VCaP (cell line): Measurements from ENCODE around the gene ADORA1.

Source experiments
- H3K27ac ChIP-seq: fragments of 450-650 bp; 2 replicates; pipeline ENCODE4 v1.5.1; 2017
- TF ChIP-seq, protein P1 (sequence below): fragments of 450-650 bp; conservative IDR thresholded peaks from 2 replicates; pipeline ENCODE4 v1.5.1; 2017; ENCODE audit warnings: mild to moderate bottlenecking, moderate library complexity

Gene ADORA1

DNA sequence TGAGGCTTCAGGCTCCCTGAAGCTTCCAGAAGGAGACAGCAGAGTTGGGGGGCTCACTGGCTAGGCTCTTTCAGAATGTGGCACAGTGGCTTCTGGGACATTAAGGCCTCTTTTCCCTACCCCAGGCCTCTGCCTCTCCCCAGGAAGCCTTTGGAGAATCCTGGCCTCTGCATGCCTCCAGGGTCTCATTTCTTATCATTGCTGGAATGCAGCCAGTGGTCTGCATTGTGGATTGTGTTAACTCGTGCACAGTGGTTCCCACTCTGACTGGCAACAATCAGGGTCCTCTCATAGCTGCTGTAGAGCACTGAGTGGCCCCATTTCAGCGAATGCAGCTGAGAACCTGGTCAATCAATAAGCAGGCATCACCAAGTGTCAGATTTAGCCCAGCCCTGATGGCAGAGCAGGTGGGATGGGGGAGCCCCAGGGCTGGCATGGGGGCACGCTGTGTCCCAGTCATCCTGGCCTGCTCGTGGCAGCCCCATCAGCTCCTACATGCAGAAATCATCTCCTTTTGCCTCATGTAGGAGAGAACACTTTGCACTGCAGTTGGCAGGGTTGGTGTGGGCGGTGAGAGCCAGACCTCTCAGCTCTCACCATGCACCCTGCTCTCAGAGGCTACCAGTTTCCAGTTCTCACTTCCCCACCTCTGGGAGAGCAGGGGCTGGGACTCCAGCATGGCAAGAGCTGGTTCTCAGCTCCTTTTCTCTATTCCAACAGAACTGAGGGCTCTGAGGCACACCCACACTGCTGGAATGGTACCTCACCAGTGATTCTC, 13.4 kb downstream of the ADORA1 start:
- TF ChIP-seq, protein P1, sequence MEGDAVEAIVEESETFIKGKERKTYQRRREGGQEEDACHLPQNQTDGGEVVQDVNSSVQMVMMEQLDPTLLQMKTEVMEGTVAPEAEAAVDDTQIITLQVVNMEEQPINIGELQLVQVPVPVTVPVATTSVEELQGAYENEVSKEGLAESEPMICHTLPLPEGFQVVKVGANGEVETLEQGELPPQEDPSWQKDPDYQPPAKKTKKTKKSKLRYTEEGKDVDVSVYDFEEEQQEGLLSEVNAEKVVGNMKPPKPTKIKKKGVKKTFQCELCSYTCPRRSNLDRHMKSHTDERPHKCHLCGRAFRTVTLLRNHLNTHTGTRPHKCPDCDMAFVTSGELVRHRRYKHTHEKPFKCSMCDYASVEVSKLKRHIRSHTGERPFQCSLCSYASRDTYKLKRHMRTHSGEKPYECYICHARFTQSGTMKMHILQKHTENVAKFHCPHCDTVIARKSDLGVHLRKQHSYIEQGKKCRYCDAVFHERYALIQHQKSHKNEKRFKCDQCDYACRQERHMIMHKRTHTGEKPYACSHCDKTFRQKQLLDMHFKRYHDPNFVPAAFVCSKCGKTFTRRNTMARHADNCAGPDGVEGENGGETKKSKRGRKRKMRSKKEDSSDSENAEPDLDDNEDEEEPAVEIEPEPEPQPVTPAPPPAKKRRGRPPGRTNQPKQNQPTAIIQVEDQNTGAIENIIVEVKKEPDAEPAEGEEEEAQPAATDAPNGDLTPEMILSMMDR = no peak
- H3K27ac ChIP-seq = no peak overlapping the region

DNA sequence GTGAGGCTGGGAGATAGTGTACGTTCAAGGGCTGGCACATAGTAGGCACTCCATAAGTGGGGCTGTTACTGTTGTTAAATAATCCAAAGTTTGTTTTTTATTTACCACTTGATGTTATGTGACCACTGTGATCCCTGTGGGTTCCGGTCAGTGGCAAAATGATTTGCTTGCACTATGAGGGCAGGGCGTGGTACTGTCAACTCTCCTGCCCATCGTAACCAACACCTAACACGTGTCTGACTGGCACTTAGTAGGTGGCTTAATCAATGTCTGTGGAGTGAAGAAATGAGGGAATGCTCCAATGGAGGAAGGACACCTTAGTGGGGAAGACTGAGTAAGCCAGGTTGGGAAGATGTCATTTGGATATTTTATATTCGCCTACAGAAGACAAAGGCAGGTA, 14.6 kb downstream of the ADORA1 start:
- H3K27ac ChIP-seq = no peak overlapping the region
- TF ChIP-seq, protein P1 = no peak

DNA sequence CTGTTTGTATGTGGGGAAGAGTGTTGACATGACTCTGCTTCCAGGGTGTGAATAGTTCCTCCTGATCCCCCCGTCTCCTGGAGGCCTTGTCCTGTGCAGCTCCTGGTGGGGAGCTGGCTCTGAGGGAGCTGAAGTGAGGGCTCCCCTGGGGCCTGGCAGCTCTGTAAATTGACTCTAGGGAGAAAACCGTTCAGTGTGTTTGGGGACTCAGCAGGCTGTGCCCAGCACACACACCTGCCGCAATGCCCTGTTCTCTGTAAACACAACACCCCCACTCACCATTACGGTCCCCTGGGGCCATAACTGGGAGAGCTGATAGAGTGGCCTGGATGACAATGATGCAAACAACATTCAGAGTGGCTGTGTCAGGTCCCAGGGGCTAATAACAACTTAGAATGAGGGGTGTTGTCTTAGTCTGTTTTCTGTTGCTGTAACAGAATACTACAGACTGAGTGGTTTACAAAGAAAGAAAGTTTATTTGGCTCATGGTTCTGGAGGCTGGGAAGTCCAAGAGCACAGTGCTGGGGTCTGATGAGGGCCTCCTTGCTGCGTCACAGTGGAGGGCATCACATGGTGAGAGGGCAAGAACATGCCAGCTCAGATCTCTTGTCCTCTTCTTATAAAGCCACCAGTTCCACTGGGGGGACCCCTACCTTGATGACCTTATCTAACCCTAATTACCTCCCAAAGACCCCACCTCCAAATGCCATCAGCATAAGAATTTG, 15.3 kb downstream of the ADORA1 start:
- TF ChIP-seq, protein P1 = no peak
- H3K27ac ChIP-seq = no peak overlapping the region

DNA sequence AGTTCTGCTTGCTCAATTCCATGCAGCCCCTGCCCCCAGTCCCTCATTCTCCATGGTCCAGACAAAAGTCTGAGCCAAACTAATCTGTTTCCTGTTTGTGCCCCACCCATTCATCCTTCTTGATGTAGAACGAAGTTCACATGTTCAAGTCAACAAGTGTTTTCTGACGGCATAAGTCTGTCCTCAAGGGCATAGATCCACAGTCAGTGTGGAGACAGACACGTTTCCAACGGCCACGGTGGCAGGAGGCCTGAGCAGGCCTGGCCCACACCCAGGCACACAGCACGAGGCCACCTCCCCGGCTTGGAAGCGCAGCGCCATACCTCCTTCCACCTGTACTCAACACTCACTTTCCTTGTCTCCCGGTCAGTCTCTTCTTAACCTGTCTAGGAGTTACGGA, 16.1 kb downstream of the ADORA1 start:
- TF ChIP-seq, protein P1 = no peak
- no peak overlapping the region for H3K27ac ChIP-seq

DNA sequence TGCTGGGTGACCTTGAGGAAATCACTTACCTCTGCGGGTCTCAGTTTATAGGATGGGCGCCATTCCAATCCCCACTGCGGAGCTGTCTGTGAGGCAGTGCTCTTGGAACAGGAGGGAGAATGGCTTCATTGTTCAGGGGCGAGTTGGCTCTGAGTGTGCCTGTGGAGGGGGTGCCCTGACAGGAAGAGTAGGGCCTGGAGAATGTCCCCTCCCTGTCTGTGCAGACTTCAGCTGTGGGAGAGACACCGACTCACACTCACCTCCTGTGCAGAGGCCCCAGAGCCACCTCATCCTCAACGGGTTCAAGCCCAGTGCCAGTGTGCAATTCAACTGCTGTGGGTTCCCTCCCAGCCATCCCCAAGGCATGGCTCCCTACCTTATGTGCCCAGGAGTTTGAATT, 17.1 kb downstream of the ADORA1 start:
- TF ChIP-seq, protein P1 = no peak
- no peak overlapping the region for H3K27ac ChIP-seq

DNA sequence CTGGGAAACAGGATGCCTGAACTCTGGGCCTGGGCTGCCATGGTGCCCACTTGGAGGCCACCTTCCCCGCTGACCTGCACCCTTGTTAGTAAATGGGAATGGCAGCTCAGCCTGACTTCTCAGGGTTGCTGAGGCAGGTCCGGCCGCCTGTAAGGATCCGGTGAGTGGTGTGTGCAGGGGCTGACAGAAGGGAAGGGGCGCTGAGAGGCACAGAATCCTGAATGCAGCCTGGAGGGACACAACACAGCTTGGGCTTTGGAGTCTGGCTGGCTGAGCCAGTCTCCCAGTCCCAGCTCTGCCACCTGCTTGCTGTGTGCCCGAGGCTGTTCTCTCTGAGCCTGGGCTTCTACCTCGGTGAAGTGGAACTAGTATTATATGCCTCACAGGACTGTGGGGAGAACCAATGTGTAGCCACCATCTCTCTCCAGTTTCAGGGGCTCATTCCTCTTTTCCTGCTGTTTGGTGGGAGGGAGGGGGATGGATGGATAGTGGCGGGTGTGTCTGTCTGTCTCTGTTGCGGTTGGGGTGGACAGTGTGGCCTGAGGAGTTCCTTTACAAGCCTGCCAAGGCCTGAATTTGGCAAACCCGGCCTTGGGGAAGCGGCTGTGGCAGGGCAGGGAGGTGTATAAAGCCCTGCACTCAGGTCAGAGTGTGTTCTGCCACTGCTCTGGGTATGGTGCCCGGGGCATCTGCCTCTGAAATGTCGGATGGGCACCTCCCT, 18.0 kb downstream of the ADORA1 start:
- TF ChIP-seq, protein P1 = no peak

DNA sequence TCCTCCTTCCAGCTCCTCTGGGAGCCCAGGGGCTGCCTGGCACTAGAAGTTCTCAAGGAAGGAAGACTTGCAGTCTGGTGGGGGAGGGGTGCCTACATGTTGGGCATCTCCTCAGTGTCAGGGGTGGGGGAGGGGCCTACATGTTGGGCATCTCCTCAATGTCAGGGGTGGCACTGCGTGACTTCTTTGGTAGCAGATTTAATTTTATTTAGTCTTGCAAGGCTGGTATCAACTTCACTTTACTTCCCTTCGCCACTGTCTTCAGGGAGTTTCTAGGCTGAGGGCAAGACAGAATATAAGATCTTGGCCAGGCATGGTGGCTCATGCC, 18.5 kb downstream of the ADORA1 start:
- TF ChIP-seq, protein P1 = no peak
- H3K27ac ChIP-seq = no peak overlapping the region

More for the DNA sequence above, 18.0 kb downstream of the ADORA1 start:
- no peak overlapping the region for H3K27ac ChIP-seq
